ENCODE data around the gene TMEM131. TPM values are rescaled to one million over a fixed set of nuclear protein-coding genes. Genes with fewer than 3 reads are reported as not detected.
"Not testable (repeated sequence)": the region's sequence is repeated elsewhere in the genome, so short reads cannot be mapped to it uniquely, and the experiment has no call there.

The TMEM131 gene
- total RNA-seq, 2 experiments from 2014 or later = 17.4 to 32.3 TPM

- Histone ChIP-seq H3K79me2 (ENCODE audit: insufficient read depth, low read depth, low read length) (no peaks in the 10 kb centered on the region), H3K4me1 (ENCODE audit: insufficient read depth, low read length, poor library complexity, severe bottlenecking) (no peaks in the 10 kb centered on the region), H3K36me3 (ENCODE audit: insufficient read depth, low read length) (peaks cover 10% of the 10 kb centered on the region; the same call in 1 of the 2 replicates), H4K20me1 (ENCODE audit: insufficient read depth, low read length) (no peaks in the 10 kb centered on the region), H3K27ac (ENCODE audit: low read depth, low read length, poor library complexity, severe bottlenecking) (no peak overlapping the region), H3K9me2 (ENCODE audit: insufficient read depth, low read length) (no peaks in the 10 kb centered on the region), H3K4me2 (ENCODE audit: low read length) (no peak overlapping the region), H3K4me3 (ENCODE audit: low read depth, low read length, poor library complexity, severe bottlenecking) (no peak overlapping the region), H3K9me3 (ENCODE audit: low read length) (peaks cover 12% of the 10 kb centered on the region; the same call in 1 of the 2 replicates), H2AFZ (ENCODE audit: low read length) (no peak overlapping the region)
- BruUV-seq (replicated peaks) = no TSS peak
- intact Hi-C loops (cut with micrococcal nuclease; ENCODE audit: unreplicated experiment) = no loop called here
- TF ChIP-seq, protein P1, sequence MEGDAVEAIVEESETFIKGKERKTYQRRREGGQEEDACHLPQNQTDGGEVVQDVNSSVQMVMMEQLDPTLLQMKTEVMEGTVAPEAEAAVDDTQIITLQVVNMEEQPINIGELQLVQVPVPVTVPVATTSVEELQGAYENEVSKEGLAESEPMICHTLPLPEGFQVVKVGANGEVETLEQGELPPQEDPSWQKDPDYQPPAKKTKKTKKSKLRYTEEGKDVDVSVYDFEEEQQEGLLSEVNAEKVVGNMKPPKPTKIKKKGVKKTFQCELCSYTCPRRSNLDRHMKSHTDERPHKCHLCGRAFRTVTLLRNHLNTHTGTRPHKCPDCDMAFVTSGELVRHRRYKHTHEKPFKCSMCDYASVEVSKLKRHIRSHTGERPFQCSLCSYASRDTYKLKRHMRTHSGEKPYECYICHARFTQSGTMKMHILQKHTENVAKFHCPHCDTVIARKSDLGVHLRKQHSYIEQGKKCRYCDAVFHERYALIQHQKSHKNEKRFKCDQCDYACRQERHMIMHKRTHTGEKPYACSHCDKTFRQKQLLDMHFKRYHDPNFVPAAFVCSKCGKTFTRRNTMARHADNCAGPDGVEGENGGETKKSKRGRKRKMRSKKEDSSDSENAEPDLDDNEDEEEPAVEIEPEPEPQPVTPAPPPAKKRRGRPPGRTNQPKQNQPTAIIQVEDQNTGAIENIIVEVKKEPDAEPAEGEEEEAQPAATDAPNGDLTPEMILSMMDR (conservative IDR thresholded peaks at IDR 0.05; ENCODE audit: low read length) = no peak
- no peak for TF ChIP-seq EZH2phosphoT487 (IDR thresholded peaks at IDR 0.05; ENCODE audit: borderline replicate concordance, low read depth, low read length)
- POLR2A ChIA-PET = no interaction called here
- no peak for DNase-seq (ENCODE audit: low spot score)
- CTCF ChIA-PET (ENCODE audit: unreplicated experiment) = no interaction called here
Measured at GRCh38 chr2:97858442-97858841, 137.3 kb downstream of the TMEM131 start.

DNA sequence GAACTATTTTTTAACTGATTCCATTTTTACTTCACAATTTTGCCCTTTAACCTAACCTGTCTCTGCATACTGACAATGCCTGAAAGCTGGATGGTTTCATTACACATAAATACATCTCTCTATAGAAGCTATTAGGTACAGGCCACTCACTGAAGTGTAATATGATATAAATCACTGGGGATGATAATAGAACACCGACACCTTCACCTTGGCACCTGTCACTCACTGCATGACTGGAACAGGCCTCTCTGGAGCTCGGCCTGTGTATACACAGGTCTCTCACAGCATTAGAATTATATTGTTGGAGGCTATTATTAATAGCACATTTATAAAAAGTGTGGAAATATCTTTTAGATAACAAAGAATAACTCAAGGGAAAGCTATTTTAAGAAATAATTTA, 138.2 kb downstream of the TMEM131 start:
- Histone ChIP-seq H3K4me1 (ENCODE audit: insufficient read depth, low read length, poor library complexity, severe bottlenecking) (no peaks in the 10 kb centered on the region), H3K4me2 (ENCODE audit: low read length) (no peak overlapping the region), H3K79me2 (ENCODE audit: insufficient read depth, low read depth, low read length) (no peaks in the 10 kb centered on the region), H3K9me2 (ENCODE audit: insufficient read depth, low read length) (no peaks in the 10 kb centered on the region), H3K27ac (ENCODE audit: low read depth, low read length, poor library complexity, severe bottlenecking) (no peak overlapping the region), H3K9me3 (ENCODE audit: low read length) (peaks cover 7% of the 10 kb centered on the region; the same call in 1 of the 2 replicates), H3K4me3 (ENCODE audit: low read depth, low read length, poor library complexity, severe bottlenecking) (no peak overlapping the region), H2AFZ (ENCODE audit: low read length) (no peak overlapping the region), H3K36me3 (ENCODE audit: insufficient read depth, low read length) (peaks cover 10% of the 10 kb centered on the region; the same call in 1 of the 2 replicates), H4K20me1 (ENCODE audit: insufficient read depth, low read length) (no peaks in the 10 kb centered on the region)
- intact Hi-C loops (cut with micrococcal nuclease; ENCODE audit: unreplicated experiment) = no loop called here
- no peak for DNase-seq (ENCODE audit: low spot score)
- no peak for TF ChIP-seq EZH2phosphoT487 (IDR thresholded peaks at IDR 0.05; ENCODE audit: borderline replicate concordance, low read depth, low read length)
- TF ChIP-seq, protein P1 (conservative IDR thresholded peaks at IDR 0.05; ENCODE audit: low read length) = no peak
- ChIA-PET POLR2A (no interaction called here), CTCF (ENCODE audit: unreplicated experiment) (no interaction called here)
- BruUV-seq (replicated peaks) = no TSS peak

DNA sequence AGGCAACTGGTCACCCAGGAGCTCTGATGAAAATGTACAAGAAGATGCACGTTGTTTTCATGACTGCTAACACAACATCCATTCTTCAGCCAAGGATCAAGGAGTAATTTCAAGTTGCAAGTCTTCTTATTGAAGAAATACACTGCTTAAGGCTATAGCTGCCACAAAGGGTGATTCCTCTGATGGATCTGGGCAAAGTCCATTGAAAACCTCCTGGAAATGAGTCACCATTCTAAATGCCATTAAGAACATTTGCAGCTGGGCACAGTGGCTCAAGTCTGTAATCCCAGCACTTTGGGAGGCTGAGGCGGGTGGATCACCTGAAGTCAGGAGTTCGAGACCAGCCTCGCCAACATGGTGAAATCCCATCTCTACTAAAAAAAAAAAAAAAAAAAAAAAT, 142.7 kb downstream of the TMEM131 start:
- H3K79me2 ChIP-seq (ENCODE audit: insufficient read depth, low read depth, low read length); BruUV-seq (replicated peaks); H3K36me3 ChIP-seq (ENCODE audit: insufficient read depth, low read length); H3K27ac ChIP-seq (ENCODE audit: low read depth, low read length, poor library complexity, severe bottlenecking); DNase-seq (ENCODE audit: low spot score); H3K9me2 ChIP-seq (ENCODE audit: insufficient read depth, low read length); H3K4me3 ChIP-seq (ENCODE audit: low read depth, low read length, poor library complexity, severe bottlenecking); H4K20me1 ChIP-seq (ENCODE audit: insufficient read depth, low read length); H2AFZ ChIP-seq (ENCODE audit: low read length); H3K9me3 ChIP-seq (ENCODE audit: low read length); H3K4me2 ChIP-seq (ENCODE audit: low read length); intact Hi-C loops (cut with micrococcal nuclease; ENCODE audit: unreplicated experiment); H3K4me1 ChIP-seq (ENCODE audit: insufficient read depth, low read length, poor library complexity, severe bottlenecking): not testable (repeated sequence)
- ChIA-PET POLR2A (interaction anchor here (0.6 kb wide), 1 partner anchor 10 kb away, joined by 10 read pairs; no protein-coding TSS in a partner anchor), CTCF (ENCODE audit: unreplicated experiment) (interaction anchor here (0.5 kb wide), 1 partner anchor 55 kb away, joined by 3 read pairs; no protein-coding TSS in a partner anchor)
